GM21576 (cell line): ENCODE data around the gene WWC2.
"Not testable (repeated sequence)": the region's sequence is repeated elsewhere in the genome, so short reads cannot be mapped to it uniquely, and the experiment has no call there.

ENCODE experiments used
- ATAC-seq: cut with Tn5 transposase; IDR thresholded peaks from one replicate; pipeline ENCODE4 v1.9.1; 2021; ENCODE audit warnings: mild to moderate bottlenecking, moderate library complexity; ENCODE audit not compliant: unreplicated experiment

WWC2 gene

GRCh38 chr4:183141997-183142396 lies 42.9 kb downstream of the WWC2 start:
- no peak for ATAC-seq

GRCh38 chr4:183142571-183143550 lies 43.8 kb downstream of the WWC2 start:
- ATAC-seq, result no peak

DNA sequence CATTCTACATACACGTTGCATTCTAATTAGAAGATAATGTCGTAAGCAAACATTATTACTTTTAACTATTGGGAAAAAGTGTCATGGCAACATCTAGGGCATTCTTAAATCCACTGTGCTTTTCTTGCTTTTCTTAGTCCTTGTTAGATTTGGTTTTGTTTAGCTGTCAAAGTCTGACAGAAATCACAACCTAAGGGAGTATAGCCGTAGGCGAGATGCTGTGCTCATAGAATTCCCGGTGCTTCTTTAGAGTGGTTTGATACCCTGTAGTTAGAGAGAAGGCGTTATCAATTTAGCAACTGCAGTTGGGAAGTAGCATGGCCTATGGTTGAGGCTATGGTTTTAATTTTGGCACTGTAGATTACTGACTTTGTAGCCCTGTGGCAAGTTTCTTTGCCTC lies 45.7 kb downstream of the WWC2 start:
- no peak for ATAC-seq

DNA sequence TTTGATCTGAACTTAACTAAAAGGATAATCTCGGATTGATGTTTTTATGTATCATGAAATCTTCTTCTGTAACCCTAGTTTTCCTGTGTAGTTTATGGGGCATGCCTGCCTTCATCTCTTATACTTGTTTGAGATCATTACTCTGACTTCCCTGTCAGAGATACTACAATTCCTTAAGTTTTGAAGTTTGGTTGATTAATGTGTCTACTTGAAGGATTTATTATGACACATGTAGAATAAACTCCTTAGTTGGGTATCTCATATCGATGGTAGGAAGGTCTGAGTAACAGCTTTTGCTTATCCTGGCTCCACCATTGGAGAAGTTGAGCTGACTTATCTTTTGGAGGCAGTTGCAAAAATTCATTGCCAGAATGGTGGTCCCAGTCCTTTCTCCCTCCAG lies 46.7 kb downstream of the WWC2 start:
- ATAC-seq, result no peak

- ATAC-seq, result no peak
Measured at GRCh38 chr4:183146478-183146877, 47.4 kb downstream of the WWC2 start.

GRCh38 chr4:183147196-183147595 lies 48.1 kb downstream of the WWC2 start:
- no peak for ATAC-seq

- ATAC-seq, result no peak
Measured at GRCh38 chr4:183147983-183148382, 48.9 kb downstream of the WWC2 start.

DNA sequence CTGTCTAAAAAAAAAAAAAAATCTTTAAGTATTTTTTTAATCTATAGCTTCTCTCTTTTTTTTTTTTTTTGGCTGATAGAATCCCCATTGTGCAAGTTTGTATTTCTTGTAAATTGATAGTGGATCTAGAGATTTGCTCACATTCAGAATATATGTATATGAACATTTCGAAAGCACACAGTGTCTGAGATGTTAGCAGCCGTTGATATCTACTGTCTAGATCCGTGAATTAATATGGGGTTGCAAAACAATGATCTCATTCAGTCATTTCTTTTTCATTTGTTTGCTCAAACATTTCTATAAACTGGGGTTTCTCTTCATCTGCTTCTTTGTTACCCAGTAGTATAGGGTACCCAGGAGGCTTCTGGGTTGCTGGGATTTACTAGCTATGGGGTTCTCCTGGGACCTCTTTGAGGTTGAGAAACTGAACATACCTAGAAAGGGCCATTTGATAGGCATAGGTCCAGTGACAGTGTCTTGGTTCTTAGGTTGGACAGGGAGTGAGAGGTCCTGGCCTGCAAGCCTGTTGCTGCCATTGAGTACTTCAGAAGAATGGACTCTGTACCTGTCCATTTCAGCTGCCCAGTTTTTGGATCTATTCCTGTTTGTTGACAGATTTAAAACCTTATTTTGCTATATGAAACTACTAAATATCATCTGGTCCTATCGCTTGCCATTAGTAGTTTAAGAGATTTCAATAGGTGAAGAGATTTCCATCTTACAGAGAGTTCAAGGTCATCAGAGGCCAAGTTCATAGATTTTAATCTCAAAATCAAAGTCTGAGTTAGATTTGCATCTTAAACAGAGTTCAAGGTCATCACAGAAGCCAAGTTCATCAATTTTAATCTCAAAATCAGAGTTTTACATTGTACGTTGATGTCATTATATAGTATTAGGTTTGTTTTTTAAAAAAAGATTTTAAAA lies 50.8 kb downstream of the WWC2 start:
- no peak for ATAC-seq

- ATAC-seq, result not testable (repeated sequence)
Measured at GRCh38 chr4:183150664-183151063, 51.6 kb downstream of the WWC2 start.

GRCh38 chr4:183152232-183152631 lies 53.2 kb downstream of the WWC2 start:
- ATAC-seq, result not testable (repeated sequence)

- ATAC-seq, result no peak
Measured at GRCh38 chr4:183153190-183153916, 54.3 kb downstream of the WWC2 start.

GRCh38 chr4:183154701-183155391 lies 55.8 kb downstream of the WWC2 start:
- no peak for ATAC-seq

DNA sequence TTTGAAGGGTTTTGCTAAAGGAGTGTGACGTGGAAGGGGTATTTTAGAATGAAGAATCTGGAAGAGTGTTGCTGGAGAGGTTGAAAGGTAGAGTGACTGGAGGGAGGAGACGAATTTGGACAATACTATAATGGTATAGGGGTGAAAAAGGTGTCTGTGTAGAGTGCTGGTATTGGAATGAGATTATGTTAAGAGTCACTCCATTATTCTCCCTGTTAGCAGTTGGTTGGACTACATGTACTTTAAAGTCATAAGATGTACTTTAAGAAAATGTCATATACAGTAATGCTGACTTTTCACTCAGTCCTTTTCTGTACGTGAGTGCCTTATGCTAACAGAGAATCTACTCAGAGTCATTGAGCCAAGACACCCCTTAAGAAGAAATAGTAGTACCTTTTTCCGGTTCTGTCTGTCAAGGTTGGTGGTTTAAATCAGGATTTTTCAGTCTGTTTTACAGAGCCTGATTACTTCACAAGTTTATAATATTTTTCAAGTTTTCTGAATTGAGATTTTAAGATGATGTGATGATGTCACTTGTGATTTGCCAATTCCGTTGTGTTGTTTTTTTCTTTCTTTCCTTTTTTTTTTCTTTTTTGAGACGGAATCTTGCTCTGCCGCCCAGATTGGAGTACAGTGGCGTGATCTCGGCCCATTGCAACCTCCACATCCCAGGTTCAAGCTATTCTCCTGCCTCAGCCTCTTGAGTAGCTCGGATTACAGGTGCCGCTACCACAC lies 56.6 kb downstream of the WWC2 start:
- ATAC-seq, result no peak

GRCh38 chr4:183157215-183157614 lies 58.2 kb downstream of the WWC2 start:
- no peak for ATAC-seq

- ATAC-seq, result no peak
Measured at GRCh38 chr4:183158062-183158461, 59.0 kb downstream of the WWC2 start.

- no peak for ATAC-seq
Measured at GRCh38 chr4:183161630-183162029, 62.6 kb downstream of the WWC2 start.

GRCh38 chr4:183163135-183163534 lies 64.1 kb downstream of the WWC2 start:
- no peak for ATAC-seq

DNA sequence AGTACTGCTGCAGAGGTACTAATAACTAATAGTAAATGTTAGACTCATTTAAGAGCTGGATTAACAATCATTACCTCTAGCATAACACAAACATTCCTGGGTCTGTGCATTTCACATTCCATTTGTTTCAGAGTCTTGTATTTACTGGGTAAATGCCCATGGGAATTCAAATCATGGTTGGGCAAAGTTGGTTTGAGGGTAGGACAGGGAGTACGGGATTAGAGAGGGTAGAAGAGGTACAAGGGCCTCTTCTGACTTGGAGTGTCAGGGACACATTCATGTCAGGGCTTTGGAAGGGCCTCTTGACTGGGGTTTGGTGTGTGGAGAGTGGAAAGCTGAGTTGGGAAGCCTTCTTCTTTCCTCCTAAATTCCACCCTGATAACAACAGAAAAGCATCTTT lies 65.9 kb downstream of the WWC2 start:
- no peak for ATAC-seq

- ATAC-seq, result no peak
Measured at GRCh38 chr4:183165376-183165775, 66.3 kb downstream of the WWC2 start.

DNA sequence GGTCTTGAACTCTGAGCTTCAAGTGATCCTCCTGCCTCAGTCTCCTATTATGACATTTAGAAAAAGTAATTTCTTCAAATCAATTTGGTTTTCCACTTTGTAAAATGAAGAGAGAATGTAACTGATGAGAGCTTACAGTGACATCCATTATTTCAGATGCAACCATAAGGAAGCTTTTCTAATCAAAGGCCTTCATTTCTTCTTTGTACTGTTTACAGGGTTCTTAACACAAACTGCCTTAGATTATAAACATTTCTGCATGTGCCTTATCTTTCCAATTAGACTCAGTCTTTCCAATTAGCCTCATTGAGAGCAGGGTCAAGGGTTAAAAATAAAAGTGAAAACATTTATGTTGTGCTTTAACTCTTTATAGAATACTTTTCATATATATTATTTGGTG lies 71.8 kb downstream of the WWC2 start:
- no peak for ATAC-seq
